Endothelial cell of hepatic sinusoid (primary cell): ENCODE data around the gene STK32C.

Source experiments
- in situ Hi-C: cut with HindIII; loops from 2 replicates; pipeline ENCODE4 v1.10.0; 2017; ENCODE audit warnings: low sequenced_read_pairs

STK32C gene

GRCh38 chr10:132237871-132238270 is 69.9 kb downstream of the STK32C start:
- in situ Hi-C loops, result loop anchor here (10.0 kb wide), 3 partner anchors 47 to 417 kb away; no protein-coding TSS in a partner anchor

- in situ Hi-C loops, result loop anchor here (10.0 kb wide), 3 partner anchors 47 to 417 kb away; no protein-coding TSS in a partner anchor
Observed at GRCh38 chr10:132237396-132237795, 70.4 kb downstream of the STK32C start.

GRCh38 chr10:132236881-132237280 is 70.9 kb downstream of the STK32C start:
- in situ Hi-C loops, result loop anchor here (10.0 kb wide), 3 partner anchors 48 to 418 kb away; no protein-coding TSS in a partner anchor

GRCh38 chr10:132236161-132236560 is 71.6 kb downstream of the STK32C start:
- in situ Hi-C loops, result loop anchor here (10.0 kb wide), 3 partner anchors 49 to 419 kb away; no protein-coding TSS in a partner anchor

GRCh38 chr10:132234860-132235259 is 72.9 kb downstream of the STK32C start:
- in situ Hi-C loops, result loop anchor here (5.0 to 10.0 kb wide), 5 partner anchors 50 to 420 kb away; no protein-coding TSS in a partner anchor

- in situ Hi-C loops, result loop anchor here (5.0 to 10.0 kb wide), 5 partner anchors 51 to 421 kb away; no protein-coding TSS in a partner anchor
Observed at GRCh38 chr10:132233501-132234085, 74.2 kb downstream of the STK32C start.

GRCh38 chr10:132232981-132233380 is 74.8 kb downstream of the STK32C start:
- in situ Hi-C loops, result loop anchor here (5.0 to 10.0 kb wide), 5 partner anchors 52 to 422 kb away; no protein-coding TSS in a partner anchor

GRCh38 chr10:132232023-132232951 is 75.5 kb downstream of the STK32C start:
- in situ Hi-C loops, result loop anchor here (5.0 to 10.0 kb wide), 5 partner anchors 53 to 423 kb away; no protein-coding TSS in a partner anchor

GRCh38 chr10:132231656-132232022 is 76.1 kb downstream of the STK32C start:
- in situ Hi-C loops, result loop anchor here (5.0 to 10.0 kb wide), 5 partner anchors 53 to 423 kb away; no protein-coding TSS in a partner anchor

- in situ Hi-C loops, result loop anchor here (5.0 to 10.0 kb wide), 5 partner anchors 54 to 424 kb away; no protein-coding TSS in a partner anchor
Observed at GRCh38 chr10:132230557-132231210, 77.1 kb downstream of the STK32C start.

- in situ Hi-C loops, result loop anchor here (5.0 to 10.0 kb wide), 5 partner anchors 55 to 425 kb away; no protein-coding TSS in a partner anchor
Observed at GRCh38 chr10:132229834-132230556, 77.8 kb downstream of the STK32C start.

GRCh38 chr10:132229096-132229495 is 78.7 kb downstream of the STK32C start:
- in situ Hi-C loops, result no loop called here

GRCh38 chr10:132228616-132229015 is 79.1 kb downstream of the STK32C start:
- in situ Hi-C loops, result no loop called here

GRCh38 chr10:132227851-132228390 is 79.8 kb downstream of the STK32C start:
- in situ Hi-C loops, result no loop called here

GRCh38 chr10:132226586-132227405 is 81.0 kb downstream of the STK32C start:
- in situ Hi-C loops, result no loop called here

- in situ Hi-C loops, result no loop called here
Observed at GRCh38 chr10:132225849-132226205, 81.9 kb downstream of the STK32C start.

- in situ Hi-C loops, result no loop called here
Observed at GRCh38 chr10:132225073-132225848, 82.5 kb downstream of the STK32C start.
